Measurements from ENCODE around the gene PACS2.

DNA sequence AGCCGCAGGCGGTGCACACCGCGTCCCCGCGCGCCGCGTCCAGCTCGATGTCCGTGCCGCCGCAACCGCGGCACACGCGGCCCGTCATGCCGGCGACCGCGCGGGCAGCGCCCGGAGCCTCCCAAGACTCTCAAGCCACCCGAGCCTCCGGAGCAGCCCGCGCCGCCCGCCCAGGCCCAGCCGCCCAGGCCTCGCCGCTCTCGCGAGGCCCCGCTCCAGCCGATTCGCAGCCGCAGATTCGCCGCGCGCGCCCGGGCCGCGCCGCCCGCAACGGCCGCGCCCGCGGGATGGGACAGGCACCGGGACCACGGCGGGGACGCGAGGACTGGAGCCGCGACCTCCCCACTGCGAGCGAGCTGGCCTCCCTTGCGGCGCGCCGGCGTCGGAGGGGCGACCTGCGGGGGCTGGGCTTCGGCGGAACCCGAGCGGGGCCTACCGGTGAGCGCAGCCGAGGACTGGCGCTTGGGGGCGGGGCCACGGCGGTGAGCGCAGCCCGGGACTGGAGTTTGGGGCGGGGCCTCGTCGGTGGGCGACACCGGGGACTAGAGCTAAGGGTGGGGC lies 13.9 kb upstream of the PACS2 start, which contains the start of gene BRF1:
- TF ChIP-seq, protein P1, sequence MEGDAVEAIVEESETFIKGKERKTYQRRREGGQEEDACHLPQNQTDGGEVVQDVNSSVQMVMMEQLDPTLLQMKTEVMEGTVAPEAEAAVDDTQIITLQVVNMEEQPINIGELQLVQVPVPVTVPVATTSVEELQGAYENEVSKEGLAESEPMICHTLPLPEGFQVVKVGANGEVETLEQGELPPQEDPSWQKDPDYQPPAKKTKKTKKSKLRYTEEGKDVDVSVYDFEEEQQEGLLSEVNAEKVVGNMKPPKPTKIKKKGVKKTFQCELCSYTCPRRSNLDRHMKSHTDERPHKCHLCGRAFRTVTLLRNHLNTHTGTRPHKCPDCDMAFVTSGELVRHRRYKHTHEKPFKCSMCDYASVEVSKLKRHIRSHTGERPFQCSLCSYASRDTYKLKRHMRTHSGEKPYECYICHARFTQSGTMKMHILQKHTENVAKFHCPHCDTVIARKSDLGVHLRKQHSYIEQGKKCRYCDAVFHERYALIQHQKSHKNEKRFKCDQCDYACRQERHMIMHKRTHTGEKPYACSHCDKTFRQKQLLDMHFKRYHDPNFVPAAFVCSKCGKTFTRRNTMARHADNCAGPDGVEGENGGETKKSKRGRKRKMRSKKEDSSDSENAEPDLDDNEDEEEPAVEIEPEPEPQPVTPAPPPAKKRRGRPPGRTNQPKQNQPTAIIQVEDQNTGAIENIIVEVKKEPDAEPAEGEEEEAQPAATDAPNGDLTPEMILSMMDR (IDR thresholded peaks at IDR 0.05), result peak in 2 of 4 experiments; percentile 21 to 37
- TF ChIP-seq POLR2A (IDR thresholded peaks at IDR 0.05), result peak; percentile 53 to 78
